Stimulated activated CD8-positive, alpha-beta memory T cell treated with anti-CD3 and anti-CD28 coated beads, Interleukin-2, amount 100 ng/mL, for 48 hours (primary cell): Measurements from ENCODE around the gene PTPRK.

Experiments used
- DNase-seq, 2 donors: peaks; one replicate each; pipeline ENCODE4 v3.0.0-alpha.2; 2020; ENCODE audit warnings: low read depth in 2 of 2

PTPRK gene

GRCh38 chr6:128345278-128345677 lies 175.1 kb downstream of the PTPRK start:
- no peak for DNase-seq

- DNase-seq, result no peak
Observed at GRCh38 chr6:128343706-128344105, 176.7 kb downstream of the PTPRK start.

DNA sequence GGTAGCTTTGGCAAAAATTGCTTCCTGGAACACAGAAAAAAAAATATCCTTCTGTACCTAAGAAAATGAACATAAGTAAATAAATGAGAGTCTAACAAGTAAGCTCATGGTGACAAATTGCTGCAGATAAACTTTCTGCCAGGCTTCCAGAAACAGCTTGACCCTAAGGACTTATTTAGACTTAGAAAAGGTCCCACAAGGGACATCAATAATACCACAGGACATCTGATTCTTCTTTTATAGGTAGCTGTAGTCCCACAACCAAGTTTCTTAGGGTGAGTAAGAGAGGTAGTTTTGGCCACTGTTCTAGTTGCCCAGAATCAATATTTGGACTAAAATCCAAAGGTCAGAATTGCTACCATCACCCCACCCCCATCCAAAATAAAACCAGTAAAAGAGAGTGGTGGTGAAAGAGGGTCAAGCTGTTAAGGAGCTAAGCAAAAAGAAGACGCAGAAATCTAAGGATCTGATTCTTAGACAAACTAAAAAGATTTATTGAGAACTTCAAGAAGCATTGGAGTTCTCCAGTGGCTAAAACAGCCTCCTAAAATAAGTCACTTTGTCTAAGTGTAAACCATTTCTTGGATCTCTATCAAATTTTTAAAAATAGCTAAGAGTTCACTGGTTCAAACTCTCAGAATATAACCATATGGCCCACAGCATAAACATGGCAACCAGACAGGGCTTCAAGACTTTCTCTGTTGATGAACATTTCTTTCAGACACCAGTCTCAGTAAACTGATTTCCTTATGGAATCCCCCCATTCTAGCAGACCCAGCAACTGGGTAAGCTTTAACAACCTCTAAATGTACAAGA lies 180.6 kb downstream of the PTPRK start:
- DNase-seq, result no peak

- DNase-seq, result no peak
Observed at GRCh38 chr6:128337619-128338018, 182.8 kb downstream of the PTPRK start.

DNA sequence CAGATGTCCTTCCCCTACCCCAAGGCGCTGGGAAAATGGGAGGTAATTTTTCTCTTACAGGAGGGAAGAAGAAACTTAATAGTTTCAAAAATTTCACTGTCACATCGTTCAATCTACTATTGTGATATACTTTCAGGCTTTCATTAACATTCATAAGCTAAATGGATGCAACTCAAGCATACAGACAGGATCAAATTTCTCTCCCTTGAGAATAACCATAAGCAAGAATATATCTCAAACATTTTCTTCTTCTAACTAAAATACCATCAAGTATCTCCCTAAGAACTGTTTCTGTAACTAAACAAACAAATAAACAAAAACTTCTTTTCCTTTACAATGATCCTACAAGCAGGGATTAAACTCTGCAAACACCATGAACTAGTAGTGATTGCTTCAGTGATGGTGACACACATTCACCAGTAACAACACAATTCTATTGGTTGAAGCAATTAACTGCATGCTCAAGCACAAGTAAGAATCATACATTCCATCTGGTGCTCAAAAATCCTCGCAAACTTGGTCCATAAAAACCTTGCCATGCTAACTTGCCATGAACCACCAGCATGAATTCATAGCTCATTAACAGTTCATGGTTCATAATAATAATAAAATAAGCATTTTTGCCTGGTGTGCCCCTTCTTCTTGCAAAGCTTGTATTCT lies 183.8 kb downstream of the PTPRK start:
- DNase-seq, result no peak

GRCh38 chr6:128335963-128336362 lies 184.4 kb downstream of the PTPRK start:
- no peak for DNase-seq

DNA sequence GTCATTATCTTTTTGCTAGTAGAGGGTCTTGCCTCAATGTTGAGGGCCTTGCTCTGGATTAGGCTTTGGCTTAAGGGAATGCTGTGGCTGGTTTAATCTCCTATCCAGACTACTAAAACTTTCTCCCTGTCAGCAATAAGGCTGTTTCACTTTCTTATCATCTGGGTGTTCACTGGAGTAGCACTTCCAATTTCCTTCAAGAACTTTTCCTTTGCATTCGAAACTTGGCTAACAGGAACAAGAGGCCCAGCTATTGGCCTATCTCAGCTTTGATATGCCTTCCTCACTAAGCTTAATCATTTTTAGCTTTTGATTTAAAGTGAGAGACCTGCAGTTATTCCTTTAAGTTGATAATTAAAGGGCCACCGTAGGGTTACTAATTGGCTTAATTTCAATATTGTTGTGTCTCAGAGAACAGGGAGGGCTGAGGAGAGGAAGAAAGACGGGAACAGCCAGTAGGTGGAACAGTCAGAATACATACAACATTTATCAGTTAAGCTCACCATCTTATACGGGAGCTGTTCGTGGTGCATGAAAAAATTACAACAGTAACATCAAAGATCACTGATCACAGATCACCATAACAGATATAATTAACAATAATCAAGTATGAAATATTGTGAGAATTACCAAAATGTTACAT lies 186.7 kb downstream of the PTPRK start:
- DNase-seq, result no peak

DNA sequence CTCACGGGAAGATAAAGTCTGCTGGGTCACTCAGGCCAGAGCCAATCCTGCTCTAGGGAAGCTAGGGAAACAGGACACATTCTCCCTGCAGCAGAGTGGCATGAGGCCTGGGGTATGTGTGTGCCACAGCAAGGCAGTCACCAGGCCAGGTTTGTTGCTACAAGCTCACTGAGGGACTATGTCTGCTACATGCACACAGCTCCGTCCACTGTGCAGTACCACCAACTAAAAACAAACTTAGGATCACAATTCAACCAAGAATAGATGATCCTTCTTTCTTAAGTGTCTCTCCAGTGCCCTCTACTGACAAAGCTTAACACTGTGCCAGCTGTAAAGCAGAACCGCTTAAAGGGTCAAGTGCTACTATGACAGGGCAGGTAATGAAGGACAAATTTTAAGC lies 192.5 kb downstream of the PTPRK start:
- DNase-seq, result no peak

DNA sequence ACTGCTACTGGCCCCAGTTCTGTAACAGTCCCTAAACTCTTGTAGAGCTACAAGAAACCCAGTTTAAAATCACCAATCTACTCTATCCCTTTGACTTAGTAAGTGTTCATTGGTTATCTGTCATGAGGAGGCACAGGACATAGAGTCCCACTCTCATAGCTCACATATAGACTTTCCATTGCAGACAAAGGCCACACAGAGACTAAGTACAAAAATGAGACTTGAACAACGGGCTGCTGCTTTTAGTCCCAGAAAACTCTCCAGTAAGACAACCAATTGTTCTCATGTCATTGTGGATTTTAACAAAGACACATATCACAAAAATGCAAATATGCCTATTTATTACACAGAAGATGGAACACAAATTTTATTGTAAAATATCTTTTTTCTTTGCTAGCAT lies 197.4 kb downstream of the PTPRK start:
- no peak for DNase-seq

GRCh38 chr6:128319946-128320345 lies 200.5 kb downstream of the PTPRK start:
- DNase-seq, result no peak

- no peak for DNase-seq
Observed at GRCh38 chr6:128319157-128319556, 201.2 kb downstream of the PTPRK start.

DNA sequence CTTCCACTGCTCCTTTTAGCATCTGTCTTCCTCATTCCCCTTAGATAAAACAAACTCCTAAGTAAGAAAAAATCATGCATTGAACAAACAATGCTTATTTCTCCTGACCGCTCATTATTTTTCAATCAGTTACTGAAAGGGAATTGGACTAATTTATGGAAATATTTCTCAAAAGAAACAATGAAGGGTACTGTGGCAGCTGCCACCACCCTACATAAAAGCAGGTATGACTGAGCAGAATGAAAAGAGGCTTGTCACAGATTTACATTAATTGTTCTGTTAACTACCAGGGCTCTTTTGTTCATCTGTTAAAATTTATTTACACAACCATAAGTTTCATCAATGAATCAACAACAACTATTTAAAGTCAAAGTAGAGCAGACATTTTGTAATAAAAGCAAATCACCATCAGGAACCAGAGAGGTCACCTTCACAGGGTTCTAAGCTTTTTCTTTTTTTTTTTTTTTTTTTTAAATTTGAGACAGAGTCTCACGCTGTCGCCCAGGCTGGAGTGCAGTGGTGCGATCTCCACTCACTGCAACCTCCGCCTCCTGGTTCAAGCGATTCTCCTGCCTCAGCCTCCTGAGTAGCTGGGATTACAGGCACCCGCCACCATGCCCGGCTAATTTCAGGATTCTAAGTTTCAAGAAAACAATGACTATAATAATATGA lies 204.0 kb downstream of the PTPRK start:
- no peak for DNase-seq

DNA sequence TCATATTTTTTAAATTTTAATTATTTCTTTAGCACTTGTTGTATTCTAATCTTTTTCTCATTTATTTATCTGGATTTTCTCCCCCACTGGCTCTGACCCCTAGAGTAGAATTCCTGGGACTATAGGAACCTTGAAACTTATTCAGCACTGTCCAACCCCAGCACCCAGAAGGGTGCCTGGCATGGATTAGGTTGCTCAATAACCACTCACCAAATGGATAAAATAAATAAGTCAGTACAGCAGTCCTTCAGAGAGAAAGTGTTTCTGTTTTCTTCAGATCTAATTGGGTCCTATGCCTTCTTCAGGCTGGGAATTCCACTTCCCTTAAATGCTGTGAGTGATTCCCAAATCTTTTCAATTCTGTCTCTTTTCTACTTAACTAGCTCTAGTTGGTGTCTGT lies 206.2 kb downstream of the PTPRK start:
- DNase-seq, result no peak

- DNase-seq, result no peak
Observed at GRCh38 chr6:128311944-128312570, 208.3 kb downstream of the PTPRK start.

DNA sequence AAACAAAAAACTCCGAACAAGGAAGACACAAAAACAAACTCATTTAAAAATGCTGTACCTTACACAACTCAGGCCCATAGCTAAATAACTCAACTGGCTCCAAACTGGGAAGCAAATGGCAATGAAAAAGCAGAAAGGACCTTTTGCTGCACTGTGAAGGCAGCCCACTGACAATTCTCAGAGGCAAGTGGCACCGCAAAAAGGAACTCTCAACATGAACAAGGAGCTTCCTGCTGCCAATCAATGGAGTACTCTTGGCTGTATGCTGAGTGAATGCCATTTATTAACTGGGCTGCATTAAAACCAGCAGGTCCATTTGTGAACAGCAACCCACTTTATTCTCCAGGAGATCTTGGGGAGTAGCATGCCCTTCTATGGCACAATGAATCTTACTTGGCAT lies 209.9 kb downstream of the PTPRK start:
- no peak for DNase-seq

- no peak for DNase-seq
Observed at GRCh38 chr6:128307671-128308070, 212.7 kb downstream of the PTPRK start.

GRCh38 chr6:128305976-128306375 lies 214.4 kb downstream of the PTPRK start:
- DNase-seq, result no peak

DNA sequence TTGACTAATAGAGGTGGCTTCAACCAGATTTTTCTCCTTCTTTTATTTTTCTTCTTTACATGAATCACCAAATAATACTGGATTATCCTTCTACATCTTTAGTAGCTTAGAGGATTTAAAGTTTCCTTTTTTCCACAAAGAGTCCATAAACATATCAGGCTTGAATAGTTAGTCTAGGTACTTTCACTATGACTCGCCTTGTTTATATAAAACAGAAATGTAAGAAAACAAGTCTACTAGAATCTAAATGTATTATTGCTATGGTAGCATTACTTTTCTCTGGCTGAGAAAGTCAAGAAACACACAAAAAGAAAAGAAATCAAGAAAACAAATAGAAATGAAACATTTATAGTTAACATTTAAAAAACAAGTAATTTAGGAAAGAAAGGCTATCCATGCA lies 215.2 kb downstream of the PTPRK start:
- no peak for DNase-seq

- no peak for DNase-seq
Observed at GRCh38 chr6:128303870-128304269, 216.5 kb downstream of the PTPRK start.

GRCh38 chr6:128302942-128303341 lies 217.5 kb downstream of the PTPRK start:
- DNase-seq, result no peak

- no peak for DNase-seq
Observed at GRCh38 chr6:128295670-128296069, 224.7 kb downstream of the PTPRK start.

- DNase-seq, result no peak
Observed at GRCh38 chr6:128290221-128290620, 230.2 kb downstream of the PTPRK start.
